Ishikawa (cell line): Measurements from ENCODE around the gene STAC3.

Experiments used
- EGR1 ChIP-seq: IDR thresholded peaks from 2 replicates; pipeline ENCODE4 v1.6.1; 2012
- EP300 ChIP-seq: IDR thresholded peaks from 2 replicates; pipeline ENCODE4 v1.6.1; 2012; ENCODE audit warnings: borderline replicate concordance
- MAX ChIP-seq: IDR thresholded peaks from 2 replicates; pipeline ENCODE4 v1.6.1; 2012
- RAD21 ChIP-seq: IDR thresholded peaks from 2 replicates; pipeline ENCODE4 v1.6.1; 2012; ENCODE audit warnings: low read depth
- ZBTB7A ChIP-seq: IDR thresholded peaks from 2 replicates; pipeline ENCODE4 v1.6.1; 2012; ENCODE audit warnings: low read depth

- TF ChIP-seq ZBTB7A = no peak
- TF ChIP-seq MAX = no peak
- TF ChIP-seq EGR1 = 0 out of 2 replicates have a peak, but pooled peaks have one; percentile 17
- TF ChIP-seq RAD21 = no peak
- no peak for TF ChIP-seq EP300
These were observed 33.8 kb downstream of the STAC3 start for GRCh38 chr12:57216921-57217879.
